ENCODE measurements around the gene CD1D.

Gene CD1D

DNA sequence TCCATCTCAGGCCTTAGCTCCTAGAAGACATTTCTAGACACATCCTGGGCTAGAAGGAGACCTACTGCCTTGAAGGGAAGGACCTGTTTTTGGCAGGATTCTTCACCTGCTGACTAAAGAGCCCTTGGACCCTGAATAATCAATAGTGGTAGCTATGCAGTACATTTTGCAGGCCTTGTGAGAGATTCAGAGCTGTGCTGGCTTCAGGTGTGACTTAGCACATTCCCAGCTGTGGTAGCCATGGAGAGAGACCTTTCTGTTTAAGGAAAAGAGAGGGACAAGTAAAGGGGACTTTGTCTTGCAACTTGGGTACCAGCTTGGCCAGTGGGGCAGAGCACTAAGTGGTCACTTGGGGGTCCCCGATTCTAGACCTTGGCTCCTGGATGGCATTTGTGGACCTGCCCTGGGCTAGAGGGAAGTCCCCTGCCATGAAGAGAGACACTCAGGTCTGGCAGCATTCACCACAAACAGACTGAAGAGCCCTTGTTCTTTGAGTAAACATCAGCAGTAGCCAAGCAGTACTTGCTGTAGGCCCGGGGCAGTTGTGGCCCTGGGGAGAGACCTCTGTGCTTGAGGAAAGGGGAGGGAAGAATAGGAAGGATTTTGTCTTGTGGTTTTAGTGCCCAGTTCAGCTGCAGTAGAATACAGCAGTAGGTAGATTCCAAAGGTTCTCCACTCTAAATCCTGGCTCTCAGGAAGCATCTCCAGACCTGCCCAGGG lies 47.4 kb downstream of the CD1D start:
- no peak overlapping the region for H3K27ac ChIP-seq (ENCODE audit: insufficient read depth, low read length, poor library complexity, severe bottlenecking)
- H3K4me1 ChIP-seq (ENCODE audit: control insufficient read depth, insufficient read depth, low read length, poor library complexity, severe bottlenecking), result no peaks in the 10 kb centered on the region
- H3K4me3 ChIP-seq (ENCODE audit: insufficient read depth, low read depth, low read length, poor library complexity, severe bottlenecking), result no peak overlapping the region
- H3K9me3 ChIP-seq (ENCODE audit: control insufficient read depth, low read length), result no peaks in the 10 kb centered on the region
- no peaks in the 10 kb centered on the region for H3K36me3 ChIP-seq (ENCODE audit: control insufficient read depth, insufficient read depth, low read length)
- no peak for DNase-seq
- H3K27me3 ChIP-seq (replicated peaks; ENCODE audit: control insufficient read depth, insufficient read depth, low read length, poor library complexity, severe bottlenecking), result no peaks in the 10 kb centered on the region
